Calu3 (cell line): ENCODE results near the gene GTF2H2C. TPM values are rescaled to one million over a fixed set of nuclear protein-coding genes. Genes with fewer than 3 reads are reported as not detected.
"Not testable (repeated sequence)": the region's sequence is repeated elsewhere in the genome, so short reads cannot be mapped to it uniquely, and the experiment has no call there.

ENCODE experiments used
- BruUV-seq: library from RNA; stranded (reverse); fragments of 400-500 nt; replicated peaks from 2 replicates; lab custom pipeline; 2021; lab: Mats Ljungman, UMichigan
- CTCF ChIA-PET: fragments of 300-600 bp; sonication (Branson Sonifier 250); formaldehyde crosslinking; loops from one replicate; lab custom pipeline; 2022; ENCODE audit warnings: antibody characterized with exemption; lab: Charles Lee
- DNase-seq: peaks from one replicate; pipeline ENCODE4 v3.0.0; 2022
- H3K27ac Mint-ChIP-seq: one replicate; pipeline ENCODE4 v1.8.0; 2022; ENCODE audit warnings: mixed read lengths; ENCODE audit not compliant: unreplicated experiment
- H3K27me3 Mint-ChIP-seq: one replicate; pipeline ENCODE4 v1.8.0; 2022; ENCODE audit warnings: mixed read lengths; ENCODE audit not compliant: unreplicated experiment
- H3K36me3 Mint-ChIP-seq: one replicate; pipeline ENCODE4 v1.8.0; 2022; ENCODE audit warnings: mild to moderate bottlenecking, moderate library complexity, mixed read lengths; ENCODE audit not compliant: insufficient read depth, unreplicated experiment
- H3K4me1 Mint-ChIP-seq: one replicate; pipeline ENCODE4 v1.8.0; 2022; ENCODE audit warnings: mild to moderate bottlenecking, low read depth, mixed read lengths; ENCODE audit not compliant: unreplicated experiment
- H3K4me3 Mint-ChIP-seq: one replicate; pipeline ENCODE4 v1.8.0; 2022; ENCODE audit warnings: mild to moderate bottlenecking, low read depth, moderate library complexity, mixed read lengths; ENCODE audit not compliant: unreplicated experiment
- H3K9me3 Mint-ChIP-seq: one replicate; pipeline ENCODE4 v1.8.0; 2022; ENCODE audit warnings: low read depth, mixed read lengths; ENCODE audit not compliant: unreplicated experiment
- intact Hi-C: fragments of 100-400 bp; cut with micrococcal nuclease; formaldehyde crosslinking; loops from one replicate; pipeline ENCODE4 v1.10.0; 2022; ENCODE audit not compliant: unreplicated experiment
- total RNA-seq: library from RNA; stranded (reverse); gene quantifications from 2 replicates; pipeline ENCODE4 v1.2.3, GENCODE V29; 2022

GTF2H2C gene
- total RNA-seq, 1 experiment from 2014 or later = 28.8 TPM

- not testable (repeated sequence) for H3K9me3 Mint-ChIP-seq, H3K4me1 Mint-ChIP-seq, H3K27me3 Mint-ChIP-seq
Observed at GRCh38 chr5:69544602-69545001, 15.4 kb upstream of the GTF2H2C start.

GRCh38 chr5:69560587-69561431, 818 bp downstream of the GTF2H2C start:
- Mint-ChIP-seq H3K27ac (peak overlapping the region; percentile 69), H3K36me3 (peaks cover 16% of the 10 kb centered on the region), H3K4me3 (peak overlapping the region; percentile 74)
- H3K4me1 Mint-ChIP-seq, intact Hi-C loops, CTCF ChIA-PET, H3K27me3 Mint-ChIP-seq, DNase-seq, H3K9me3 Mint-ChIP-seq, BruUV-seq: not testable (repeated sequence)

More at GRCh38 chr5:69544602-69545001, 15.4 kb upstream of the GTF2H2C start:
- BruUV-seq, CTCF ChIA-PET, H3K4me3 Mint-ChIP-seq, intact Hi-C loops, H3K36me3 Mint-ChIP-seq, DNase-seq, H3K27ac Mint-ChIP-seq: not testable (repeated sequence)

DNA sequence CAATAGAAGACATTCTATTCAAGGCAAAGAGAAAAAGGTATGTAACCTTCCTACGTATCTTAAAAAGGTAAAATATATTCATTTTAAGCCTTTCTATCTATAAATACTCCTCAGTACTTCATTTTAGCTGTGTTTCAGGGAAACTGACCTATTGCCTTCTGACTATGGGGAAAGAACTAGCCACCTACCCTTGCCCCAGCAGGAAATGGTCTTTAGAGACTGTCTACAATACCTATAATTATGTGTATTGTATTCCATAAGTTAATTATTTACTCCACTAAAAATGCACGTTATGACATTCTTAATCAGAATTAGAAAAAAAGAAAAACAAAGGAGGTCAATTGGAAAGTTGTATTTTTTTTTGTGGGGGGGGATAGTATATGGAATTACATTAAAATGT, 6.2 kb downstream of the GTF2H2C start:
- H3K4me3 Mint-ChIP-seq, H3K27ac Mint-ChIP-seq, CTCF ChIA-PET, H3K4me1 Mint-ChIP-seq, DNase-seq, BruUV-seq, H3K9me3 Mint-ChIP-seq, intact Hi-C loops, H3K27me3 Mint-ChIP-seq, H3K36me3 Mint-ChIP-seq: not testable (repeated sequence)

GRCh38 chr5:69568072-69568471, 8.1 kb downstream of the GTF2H2C start:
- H3K27me3 Mint-ChIP-seq, BruUV-seq, H3K27ac Mint-ChIP-seq, CTCF ChIA-PET, intact Hi-C loops, H3K36me3 Mint-ChIP-seq, DNase-seq, H3K9me3 Mint-ChIP-seq, H3K4me1 Mint-ChIP-seq, H3K4me3 Mint-ChIP-seq: not testable (repeated sequence)

GRCh38 chr5:69583356-69583755, 23.4 kb downstream of the GTF2H2C start:
- BruUV-seq, H3K9me3 Mint-ChIP-seq, H3K4me3 Mint-ChIP-seq, H3K4me1 Mint-ChIP-seq, H3K27ac Mint-ChIP-seq, H3K36me3 Mint-ChIP-seq, intact Hi-C loops, CTCF ChIA-PET, DNase-seq, H3K27me3 Mint-ChIP-seq: not testable (repeated sequence)

DNA sequence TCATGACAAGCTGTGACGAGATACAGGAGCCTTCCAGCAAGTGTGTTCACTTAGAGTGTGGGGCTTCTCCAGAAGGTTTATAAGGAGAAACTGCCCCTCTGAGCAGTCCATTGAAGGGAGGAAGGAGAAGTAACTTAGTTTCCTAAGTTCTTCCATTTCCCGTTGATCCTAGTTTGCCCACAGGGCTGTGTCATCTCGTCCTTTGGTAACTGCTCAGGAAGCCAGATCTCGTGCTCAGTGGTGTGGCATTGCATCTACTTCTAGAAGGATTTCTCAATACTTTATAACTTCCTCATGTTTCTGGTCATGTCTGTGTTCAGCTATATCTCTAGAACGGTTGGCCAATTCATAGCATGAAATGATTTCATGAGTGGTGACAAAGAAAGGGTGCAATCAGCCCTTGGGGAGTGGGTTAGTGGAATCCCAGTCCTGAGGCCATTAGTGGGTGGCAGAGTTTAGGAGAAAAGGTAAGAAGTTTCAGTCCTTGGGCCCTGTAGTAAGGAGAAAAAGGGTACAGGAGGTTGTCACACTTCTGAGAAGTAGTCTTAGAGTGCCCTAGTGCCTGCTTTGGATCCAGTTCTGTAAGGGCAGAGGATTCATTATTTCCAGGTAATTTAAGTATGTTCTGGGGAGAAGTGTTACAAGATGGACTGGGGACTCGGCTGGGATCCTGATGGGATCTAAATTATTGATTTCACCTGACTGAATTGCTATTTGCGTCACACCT, 36.3 kb downstream of the GTF2H2C start:
- DNase-seq, H3K27me3 Mint-ChIP-seq, H3K36me3 Mint-ChIP-seq, intact Hi-C loops, H3K27ac Mint-ChIP-seq, H3K4me3 Mint-ChIP-seq, CTCF ChIA-PET, BruUV-seq, H3K9me3 Mint-ChIP-seq, H3K4me1 Mint-ChIP-seq: not testable (repeated sequence)

GRCh38 chr5:69601947-69602346, 42.0 kb downstream of the GTF2H2C start:
- CTCF ChIA-PET, DNase-seq, H3K36me3 Mint-ChIP-seq, H3K27ac Mint-ChIP-seq, intact Hi-C loops, BruUV-seq, H3K4me1 Mint-ChIP-seq, H3K4me3 Mint-ChIP-seq, H3K27me3 Mint-ChIP-seq, H3K9me3 Mint-ChIP-seq: not testable (repeated sequence)

DNA sequence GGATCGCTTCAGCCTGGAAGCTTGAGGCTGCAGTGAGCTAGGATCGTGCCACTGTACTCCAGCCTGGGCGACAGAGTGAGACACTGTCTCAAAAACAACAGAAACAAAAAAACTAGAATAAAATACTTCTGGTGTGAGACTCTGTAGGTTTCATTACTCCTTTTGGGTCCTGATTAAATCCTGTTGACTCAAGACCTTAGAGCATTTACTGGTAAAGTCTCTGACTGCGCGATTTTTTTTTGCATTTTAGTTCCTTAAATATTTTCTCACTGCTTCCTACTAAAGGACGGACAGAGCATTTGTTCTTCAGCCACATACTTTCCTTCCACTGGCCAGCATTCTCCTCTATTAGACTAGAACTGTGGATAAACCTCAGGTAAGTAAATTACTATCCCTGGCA, 46.8 kb downstream of the GTF2H2C start:
- CTCF ChIA-PET, H3K9me3 Mint-ChIP-seq, BruUV-seq, H3K27ac Mint-ChIP-seq, H3K4me1 Mint-ChIP-seq, DNase-seq, H3K36me3 Mint-ChIP-seq, intact Hi-C loops, H3K27me3 Mint-ChIP-seq, H3K4me3 Mint-ChIP-seq: not testable (repeated sequence)

GRCh38 chr5:69607750-69608149, 47.8 kb downstream of the GTF2H2C start:
- H3K36me3 Mint-ChIP-seq, DNase-seq, H3K27ac Mint-ChIP-seq, intact Hi-C loops, BruUV-seq, H3K9me3 Mint-ChIP-seq, H3K27me3 Mint-ChIP-seq, CTCF ChIA-PET, H3K4me1 Mint-ChIP-seq, H3K4me3 Mint-ChIP-seq: not testable (repeated sequence)
